Measurements from ENCODE around the gene SDK1. TPM values are rescaled to one million over a fixed set of nuclear protein-coding genes. Genes with fewer than 3 reads are reported as not detected.

The SDK1 gene
- total RNA-seq, 2 experiments from 2014 or later: 0.03 to 0.05 TPM

GRCh38 chr7:4159761-4160554 lies 858.9 kb downstream of the SDK1 start:
- no peak for DNase-seq
- H3K36me3 Mint-ChIP-seq (ENCODE audit: low read depth): no peaks in the 10 kb centered on the region
- H3K4me1 Mint-ChIP-seq (ENCODE audit: low read depth): no peaks in the 10 kb centered on the region
- H3K27me3 Mint-ChIP-seq (ENCODE audit: low read depth): no peaks in the 10 kb centered on the region
- no peak overlapping the region for H3K27ac Mint-ChIP-seq
- no peak overlapping the region for H3K4me3 Mint-ChIP-seq
- H3K9me3 Mint-ChIP-seq (ENCODE audit: insufficient read depth): no peaks in the 10 kb centered on the region
- no peak for ATAC-seq
- ChIA-PET CTCF (no interaction called here), POLR2A (no interaction called here)

GRCh38 chr7:4162884-4163564 lies 862.0 kb downstream of the SDK1 start:
- Mint-ChIP-seq H3K36me3 (ENCODE audit: low read depth) (no peaks in the 10 kb centered on the region), H3K4me3 (no peak overlapping the region), H3K9me3 (ENCODE audit: insufficient read depth) (no peaks in the 10 kb centered on the region), H3K4me1 (ENCODE audit: low read depth) (no peaks in the 10 kb centered on the region), H3K27ac (no peak overlapping the region), H3K27me3 (ENCODE audit: low read depth) (no peaks in the 10 kb centered on the region)
- ATAC-seq: no peak
- ChIA-PET POLR2A (no interaction called here), CTCF (no interaction called here)
- no peak for DNase-seq

GRCh38 chr7:4163565-4164203 lies 862.6 kb downstream of the SDK1 start:
- no peak for ATAC-seq
- H3K27ac Mint-ChIP-seq: no peak overlapping the region
- CTCF ChIA-PET: no interaction called here

GRCh38 chr7:4164556-4164955 lies 863.5 kb downstream of the SDK1 start:
- H3K4me3 Mint-ChIP-seq: no peak overlapping the region
- no peaks in the 10 kb centered on the region for H3K27me3 Mint-ChIP-seq (ENCODE audit: low read depth)
- ChIA-PET POLR2A (no interaction called here), CTCF (no interaction called here)
- H3K4me1 Mint-ChIP-seq (ENCODE audit: low read depth): no peaks in the 10 kb centered on the region
- DNase-seq (no peak), ATAC-seq (no peak)
- H3K36me3 Mint-ChIP-seq (ENCODE audit: low read depth): no peaks in the 10 kb centered on the region
- H3K9me3 Mint-ChIP-seq (ENCODE audit: insufficient read depth): no peaks in the 10 kb centered on the region
- H3K27ac Mint-ChIP-seq: no peak overlapping the region

More at GRCh38 chr7:4163565-4164203, 862.6 kb downstream of the SDK1 start:
- Mint-ChIP-seq H3K4me3 (no peak overlapping the region), H3K36me3 (ENCODE audit: low read depth) (no peaks in the 10 kb centered on the region), H3K27me3 (ENCODE audit: low read depth) (no peaks in the 10 kb centered on the region), H3K4me1 (ENCODE audit: low read depth) (no peaks in the 10 kb centered on the region), H3K9me3 (ENCODE audit: insufficient read depth) (no peaks in the 10 kb centered on the region)
- no peak for DNase-seq
- POLR2A ChIA-PET: no interaction called here

GRCh38 chr7:4166340-4166739 lies 865.3 kb downstream of the SDK1 start:
- Mint-ChIP-seq H3K4me1 (ENCODE audit: low read depth) (no peaks in the 10 kb centered on the region), H3K27me3 (ENCODE audit: low read depth) (no peaks in the 10 kb centered on the region), H3K4me3 (no peak overlapping the region), H3K27ac (no peak overlapping the region), H3K36me3 (ENCODE audit: low read depth) (no peaks in the 10 kb centered on the region), H3K9me3 (ENCODE audit: insufficient read depth) (no peaks in the 10 kb centered on the region)
- CTCF ChIA-PET: no interaction called here
- POLR2A ChIA-PET: no interaction called here
- ATAC-seq (no peak), DNase-seq (no peak)

GRCh38 chr7:4166807-4167206 lies 865.8 kb downstream of the SDK1 start:
- ChIA-PET CTCF (no interaction called here), POLR2A (no interaction called here)
- no peaks in the 10 kb centered on the region for H3K36me3 Mint-ChIP-seq (ENCODE audit: low read depth)
- ATAC-seq (no peak), DNase-seq (no peak)
- no peak overlapping the region for H3K4me3 Mint-ChIP-seq
- H3K4me1 Mint-ChIP-seq (ENCODE audit: low read depth): no peaks in the 10 kb centered on the region
- H3K9me3 Mint-ChIP-seq (ENCODE audit: insufficient read depth): no peaks in the 10 kb centered on the region
- H3K27ac Mint-ChIP-seq: no peak overlapping the region
- no peaks in the 10 kb centered on the region for H3K27me3 Mint-ChIP-seq (ENCODE audit: low read depth)

GRCh38 chr7:4167385-4167910 lies 866.4 kb downstream of the SDK1 start:
- Mint-ChIP-seq H3K4me3 (no peak overlapping the region), H3K4me1 (ENCODE audit: low read depth) (no peaks in the 10 kb centered on the region), H3K9me3 (ENCODE audit: insufficient read depth) (no peaks in the 10 kb centered on the region), H3K36me3 (ENCODE audit: low read depth) (no peaks in the 10 kb centered on the region), H3K27me3 (ENCODE audit: low read depth) (no peaks in the 10 kb centered on the region), H3K27ac (no peak overlapping the region)
- POLR2A ChIA-PET: no interaction called here
- CTCF ChIA-PET: no interaction called here
- ATAC-seq (no peak), DNase-seq (no peak)

- ATAC-seq (no peak), DNase-seq (no peak)
- CTCF ChIA-PET: no interaction called here
- POLR2A ChIA-PET: no interaction called here
- no peaks in the 10 kb centered on the region for H3K27me3 Mint-ChIP-seq (ENCODE audit: low read depth)
- no peaks in the 10 kb centered on the region for H3K9me3 Mint-ChIP-seq (ENCODE audit: insufficient read depth)
- H3K4me1 Mint-ChIP-seq (ENCODE audit: low read depth): no peaks in the 10 kb centered on the region
- H3K27ac Mint-ChIP-seq: no peak overlapping the region
- H3K4me3 Mint-ChIP-seq: no peak overlapping the region
- no peaks in the 10 kb centered on the region for H3K36me3 Mint-ChIP-seq (ENCODE audit: low read depth)
Observed at GRCh38 chr7:4168041-4168440, 867.0 kb downstream of the SDK1 start.

- POLR2A ChIA-PET: no interaction called here
- ATAC-seq (no peak), DNase-seq (no peak)
- Mint-ChIP-seq H3K9me3 (ENCODE audit: insufficient read depth) (no peaks in the 10 kb centered on the region), H3K4me3 (no peak overlapping the region), H3K27ac (no peak overlapping the region), H3K27me3 (ENCODE audit: low read depth) (no peaks in the 10 kb centered on the region), H3K4me1 (ENCODE audit: low read depth) (no peaks in the 10 kb centered on the region), H3K36me3 (ENCODE audit: low read depth) (no peaks in the 10 kb centered on the region)
- CTCF ChIA-PET: no interaction called here
Observed at GRCh38 chr7:4168541-4168940, 867.5 kb downstream of the SDK1 start.

- Mint-ChIP-seq H3K4me3 (no peak overlapping the region), H3K36me3 (ENCODE audit: low read depth) (no peaks in the 10 kb centered on the region), H3K27me3 (ENCODE audit: low read depth) (no peaks in the 10 kb centered on the region), H3K27ac (no peak overlapping the region), H3K4me1 (ENCODE audit: low read depth) (no peaks in the 10 kb centered on the region), H3K9me3 (ENCODE audit: insufficient read depth) (no peaks in the 10 kb centered on the region)
- POLR2A ChIA-PET: no interaction called here
- CTCF ChIA-PET: no interaction called here
- DNase-seq (no peak), ATAC-seq (no peak)
Observed at GRCh38 chr7:4169455-4169854, 868.4 kb downstream of the SDK1 start.

GRCh38 chr7:4170997-4171786 lies 870.1 kb downstream of the SDK1 start:
- ChIA-PET CTCF (no interaction called here), POLR2A (no interaction called here)
- Mint-ChIP-seq H3K4me1 (ENCODE audit: low read depth) (no peaks in the 10 kb centered on the region), H3K9me3 (ENCODE audit: insufficient read depth) (no peaks in the 10 kb centered on the region), H3K36me3 (ENCODE audit: low read depth) (no peaks in the 10 kb centered on the region), H3K27ac (no peak overlapping the region), H3K27me3 (ENCODE audit: low read depth) (no peaks in the 10 kb centered on the region), H3K4me3 (no peak overlapping the region)
- DNase-seq (no peak), ATAC-seq (no peak)

- no peak overlapping the region for H3K27ac Mint-ChIP-seq
- ChIA-PET POLR2A (no interaction called here), CTCF (no interaction called here)
- DNase-seq: no peak
- ATAC-seq: no peak
- H3K4me1 Mint-ChIP-seq (ENCODE audit: low read depth): no peaks in the 10 kb centered on the region
- no peak overlapping the region for H3K4me3 Mint-ChIP-seq
- no peaks in the 10 kb centered on the region for H3K36me3 Mint-ChIP-seq (ENCODE audit: low read depth)
- no peaks in the 10 kb centered on the region for H3K27me3 Mint-ChIP-seq (ENCODE audit: low read depth)
- H3K9me3 Mint-ChIP-seq (ENCODE audit: insufficient read depth): no peaks in the 10 kb centered on the region
Observed at GRCh38 chr7:4172883-4173282, 871.8 kb downstream of the SDK1 start.

Measured in activated CD8-positive, alpha-beta T cell treated with anti-CD3 and anti-CD28 coated beads, Interleukin-2, amount 10 ng/mL, durations not matched to agents 7 days and 5 days (primary cell).